Uterus (tissue), 2 donors: Measurements from ENCODE around the gene INSC.

Source experiments
- POLR2A ChIP-seq, 2 donors: fragments of 450-650 bp; IDR thresholded peaks; one replicate each; pipeline ENCODE4 v1.6.1; 2016; ENCODE audit warnings: antibody characterized with exemption in 2 of 2, mild to moderate bottlenecking in 1 of 2, moderate library complexity in 1 of 2
- TF ChIP-seq, protein P1 (sequence below), 4 experiments: fragments of 200-600 bp in 2 of 4; fragments of 450-650 bp in 2 of 4; sonication (generic) in 2 of 4; IDR thresholded peaks; one replicate each; pipeline ENCODE4 v1.5.1; 2016 to 2019; ENCODE audit warnings: antibody characterized with exemption in 4 of 4, mild to moderate bottlenecking in 2 of 4, moderate library complexity in 1 of 4

DNA sequence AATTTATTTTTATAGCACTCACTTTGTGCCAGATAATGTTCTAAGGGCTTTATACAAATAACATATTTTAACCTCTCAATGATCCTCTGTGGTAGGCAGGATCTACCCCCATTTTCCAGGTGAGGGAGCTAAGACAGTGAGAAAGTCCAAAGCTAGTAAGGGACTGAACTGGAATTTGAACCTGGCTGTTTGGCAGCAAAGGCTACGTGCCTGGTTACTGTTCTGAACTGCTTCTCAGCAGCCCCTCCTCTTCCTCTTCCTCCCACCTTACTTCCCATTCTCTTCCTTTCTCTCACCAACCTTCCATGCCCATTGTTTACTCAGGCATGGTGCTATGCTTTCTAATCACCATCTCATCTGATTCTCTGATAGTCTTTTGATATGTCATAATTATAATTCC, 82.0 kb downstream of the INSC start:
- TF ChIP-seq, protein P1, sequence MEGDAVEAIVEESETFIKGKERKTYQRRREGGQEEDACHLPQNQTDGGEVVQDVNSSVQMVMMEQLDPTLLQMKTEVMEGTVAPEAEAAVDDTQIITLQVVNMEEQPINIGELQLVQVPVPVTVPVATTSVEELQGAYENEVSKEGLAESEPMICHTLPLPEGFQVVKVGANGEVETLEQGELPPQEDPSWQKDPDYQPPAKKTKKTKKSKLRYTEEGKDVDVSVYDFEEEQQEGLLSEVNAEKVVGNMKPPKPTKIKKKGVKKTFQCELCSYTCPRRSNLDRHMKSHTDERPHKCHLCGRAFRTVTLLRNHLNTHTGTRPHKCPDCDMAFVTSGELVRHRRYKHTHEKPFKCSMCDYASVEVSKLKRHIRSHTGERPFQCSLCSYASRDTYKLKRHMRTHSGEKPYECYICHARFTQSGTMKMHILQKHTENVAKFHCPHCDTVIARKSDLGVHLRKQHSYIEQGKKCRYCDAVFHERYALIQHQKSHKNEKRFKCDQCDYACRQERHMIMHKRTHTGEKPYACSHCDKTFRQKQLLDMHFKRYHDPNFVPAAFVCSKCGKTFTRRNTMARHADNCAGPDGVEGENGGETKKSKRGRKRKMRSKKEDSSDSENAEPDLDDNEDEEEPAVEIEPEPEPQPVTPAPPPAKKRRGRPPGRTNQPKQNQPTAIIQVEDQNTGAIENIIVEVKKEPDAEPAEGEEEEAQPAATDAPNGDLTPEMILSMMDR (IDR thresholded peaks at IDR 0.05) = no peak
- no peak for TF ChIP-seq POLR2A (IDR thresholded peaks at IDR 0.05)
